Endothelial cell of umbilical vein (primary cell): Measurements from ENCODE around the gene NDUFV1.
"Not testable (repeated sequence)": the region's sequence is repeated elsewhere in the genome, so short reads cannot be mapped to it uniquely, and the experiment has no call there.

ENCODE experiments used
- CTCF ChIP-seq, 2 donors: IDR thresholded peaks; 1 replicate in 1 of 2; 2 replicates in 1 of 2; pipeline ENCODE4 v1.5.1; 2011; ENCODE audit warnings: low read length in 2 of 2, mild to moderate bottlenecking in 2 of 2, moderate library complexity in 2 of 2, control low read depth in 1 of 2, inconsistent platforms in 1 of 2, low read depth in 1 of 2; ENCODE audit not compliant: insufficient read depth in 1 of 2; ENCODE audit errors: extremely low read depth in 1 of 2
- EZH2 ChIP-seq: IDR thresholded peaks from 2 replicates; pipeline ENCODE4 v1.6.1; 2012; ENCODE audit warnings: borderline replicate concordance, low read depth, mild to moderate bottlenecking, moderate library complexity, low read length, inconsistent platforms; ENCODE audit not compliant: severe bottlenecking
- MAX ChIP-seq: IDR thresholded peaks from 2 replicates; pipeline ENCODE4 v1.6.1; 2011; ENCODE audit not compliant: insufficient read depth, insufficient read length
- POLR2A ChIP-seq: IDR thresholded peaks from 2 replicates; pipeline ENCODE4 v1.6.1; 2012; ENCODE audit warnings: low read depth, mild to moderate bottlenecking, control low read depth, low read length
- POLR2AphosphoS5 ChIP-seq: IDR thresholded peaks from 2 replicates; pipeline ENCODE4 v1.6.1; 2012; ENCODE audit warnings: low read depth, mild to moderate bottlenecking, control low read depth, low read length, moderate library complexity; ENCODE audit not compliant: insufficient read depth

GRCh38 chr11:67604119-67604518 is 2.6 kb upstream of the NDUFV1 start:
- TF ChIP-seq CTCF (IDR thresholded peaks at IDR 0.05; ENCODE audit: extremely low read depth in 1 of 2, insufficient read depth in 1 of 2, low read depth in 1 of 2, low read length in 2 of 2); POLR2A; POLR2AphosphoS5; EZH2; MAX: not testable (repeated sequence)
